Measurements from ENCODE around the gene ROCK2.

The ROCK2 gene

GRCh38 chr2:11144077-11144737 is 200.2 kb downstream of the ROCK2 start:
- DNase-seq (ENCODE audit: low read depth), result no peak
- no peaks in the 10 kb centered on the region for H3K36me3 ChIP-seq (ENCODE audit: control insufficient read depth, insufficient read depth, low read length, severe bottlenecking)
- H3K4me1 ChIP-seq (ENCODE audit: control insufficient read depth, insufficient read depth, low read length), result peaks cover 6% of the 10 kb centered on the region
- peaks cover 39% of the 10 kb centered on the region for H3K27me3 ChIP-seq (replicated peaks; ENCODE audit: control insufficient read depth, insufficient read depth, low read length)
- no peak overlapping the region for H3K9ac ChIP-seq (ENCODE audit: low read length)
- H3K9me3 ChIP-seq (ENCODE audit: control insufficient read depth, low read length), result peaks cover 13% of the 10 kb centered on the region
- H3K4me3 ChIP-seq (ENCODE audit: low read length), result no peak overlapping the region

GRCh38 chr2:11142987-11143386 is 201.4 kb downstream of the ROCK2 start:
- no peaks in the 10 kb centered on the region for H3K36me3 ChIP-seq (ENCODE audit: control insufficient read depth, insufficient read depth, low read length, severe bottlenecking)
- H3K4me3 ChIP-seq (ENCODE audit: low read length), result no peak overlapping the region
- H3K9ac ChIP-seq (ENCODE audit: low read length), result no peak overlapping the region
- H3K4me1 ChIP-seq (ENCODE audit: control insufficient read depth, insufficient read depth, low read length), result peaks cover 6% of the 10 kb centered on the region
- peaks cover 39% of the 10 kb centered on the region for H3K27me3 ChIP-seq (replicated peaks; ENCODE audit: control insufficient read depth, insufficient read depth, low read length)
- peaks cover 13% of the 10 kb centered on the region for H3K9me3 ChIP-seq (ENCODE audit: control insufficient read depth, low read length)
- DNase-seq (ENCODE audit: low read depth), result no peak

- Histone ChIP-seq H3K9ac (ENCODE audit: low read length) (no peak overlapping the region), H3K4me3 (ENCODE audit: low read length) (no peak overlapping the region), H3K36me3 (ENCODE audit: control insufficient read depth, insufficient read depth, low read length, severe bottlenecking) (no peaks in the 10 kb centered on the region), H3K27me3 (replicated peaks; ENCODE audit: control insufficient read depth, insufficient read depth, low read length) (peaks cover 39% of the 10 kb centered on the region), H3K9me3 (ENCODE audit: control insufficient read depth, low read length) (peaks cover 10% of the 10 kb centered on the region), H3K4me1 (ENCODE audit: control insufficient read depth, insufficient read depth, low read length) (peaks cover 6% of the 10 kb centered on the region)
- DNase-seq (ENCODE audit: low read depth), result no peak
Measured at GRCh38 chr2:11142330-11142729, 202.1 kb downstream of the ROCK2 start.

GRCh38 chr2:11141319-11141718 is 203.1 kb downstream of the ROCK2 start:
- H3K9ac ChIP-seq (ENCODE audit: low read length), result no peak overlapping the region
- H3K4me1 ChIP-seq (ENCODE audit: control insufficient read depth, insufficient read depth, low read length), result peaks cover 6% of the 10 kb centered on the region

GRCh38 chr2:11140492-11140891 is 203.9 kb downstream of the ROCK2 start:
- Histone ChIP-seq H3K4me1 (ENCODE audit: control insufficient read depth, insufficient read depth, low read length) (peaks cover 6% of the 10 kb centered on the region), H3K4me3 (ENCODE audit: low read length) (no peak overlapping the region)
- DNase-seq (ENCODE audit: low read depth), result peak; percentile 47

More at GRCh38 chr2:11141319-11141718, 203.1 kb downstream of the ROCK2 start:
- Histone ChIP-seq H3K36me3 (ENCODE audit: control insufficient read depth, insufficient read depth, low read length, severe bottlenecking) (no peaks in the 10 kb centered on the region), H3K27me3 (replicated peaks; ENCODE audit: control insufficient read depth, insufficient read depth, low read length) (peaks cover 38% of the 10 kb centered on the region), H3K9me3 (ENCODE audit: control insufficient read depth, low read length) (peaks cover 7% of the 10 kb centered on the region), H3K4me3 (ENCODE audit: low read length) (no peak overlapping the region)
- no peak for DNase-seq (ENCODE audit: low read depth)

GRCh38 chr2:11134349-11134748 is 210.1 kb downstream of the ROCK2 start:
- Histone ChIP-seq H3K9me3 (ENCODE audit: control insufficient read depth, low read length) (no peaks in the 10 kb centered on the region), H3K4me3 (ENCODE audit: low read length) (no peak overlapping the region), H3K36me3 (ENCODE audit: control insufficient read depth, insufficient read depth, low read length, severe bottlenecking) (no peaks in the 10 kb centered on the region), H3K9ac (ENCODE audit: low read length) (no peak overlapping the region), H3K4me1 (ENCODE audit: control insufficient read depth, insufficient read depth, low read length) (peaks cover 11% of the 10 kb centered on the region), H3K27me3 (replicated peaks; ENCODE audit: control insufficient read depth, insufficient read depth, low read length) (peaks cover 23% of the 10 kb centered on the region)
- DNase-seq (ENCODE audit: low read depth), result no peak

More at GRCh38 chr2:11140492-11140891, 203.9 kb downstream of the ROCK2 start:
- Histone ChIP-seq H3K27me3 (replicated peaks; ENCODE audit: control insufficient read depth, insufficient read depth, low read length) (peaks cover 34% of the 10 kb centered on the region), H3K9me3 (ENCODE audit: control insufficient read depth, low read length) (peaks cover 1% of the 10 kb centered on the region), H3K9ac (ENCODE audit: low read length) (no peak overlapping the region), H3K36me3 (ENCODE audit: control insufficient read depth, insufficient read depth, low read length, severe bottlenecking) (no peaks in the 10 kb centered on the region)

GRCh38 chr2:11133936-11134320 is 210.5 kb downstream of the ROCK2 start:
- no peak overlapping the region for H3K4me3 ChIP-seq (ENCODE audit: low read length)
- no peak for DNase-seq (ENCODE audit: low read depth)
- H3K36me3 ChIP-seq (ENCODE audit: control insufficient read depth, insufficient read depth, low read length, severe bottlenecking), result no peaks in the 10 kb centered on the region
- H3K9me3 ChIP-seq (ENCODE audit: control insufficient read depth, low read length), result no peaks in the 10 kb centered on the region
- H3K27me3 ChIP-seq (replicated peaks; ENCODE audit: control insufficient read depth, insufficient read depth, low read length), result peaks cover 23% of the 10 kb centered on the region
- no peak overlapping the region for H3K9ac ChIP-seq (ENCODE audit: low read length)
- H3K4me1 ChIP-seq (ENCODE audit: control insufficient read depth, insufficient read depth, low read length), result peaks cover 11% of the 10 kb centered on the region

GRCh38 chr2:11133238-11133935 is 211.0 kb downstream of the ROCK2 start:
- Histone ChIP-seq H3K4me3 (ENCODE audit: low read length) (peak overlapping the region; percentile 81), H3K27me3 (replicated peaks; ENCODE audit: control insufficient read depth, insufficient read depth, low read length) (peaks cover 23% of the 10 kb centered on the region), H3K4me1 (ENCODE audit: control insufficient read depth, insufficient read depth, low read length) (peaks cover 11% of the 10 kb centered on the region), H3K9me3 (ENCODE audit: control insufficient read depth, low read length) (no peaks in the 10 kb centered on the region), H3K36me3 (ENCODE audit: control insufficient read depth, insufficient read depth, low read length, severe bottlenecking) (no peaks in the 10 kb centered on the region), H3K9ac (ENCODE audit: low read length) (peak overlapping the region; percentile 63)
- DNase-seq (ENCODE audit: low read depth), result peak; percentile 15

GRCh38 chr2:11132036-11132671 is 212.3 kb downstream of the ROCK2 start:
- peak overlapping the region; percentile 81 for H3K4me3 ChIP-seq (ENCODE audit: low read length)
- H3K9me3 ChIP-seq (ENCODE audit: control insufficient read depth, low read length), result no peaks in the 10 kb centered on the region
- no peak overlapping the region for H3K9ac ChIP-seq (ENCODE audit: low read length)
- no peaks in the 10 kb centered on the region for H3K36me3 ChIP-seq (ENCODE audit: control insufficient read depth, insufficient read depth, low read length, severe bottlenecking)
- H3K4me1 ChIP-seq (ENCODE audit: control insufficient read depth, insufficient read depth, low read length), result peaks cover 11% of the 10 kb centered on the region
- DNase-seq (ENCODE audit: low read depth), result no peak
- peaks cover 23% of the 10 kb centered on the region for H3K27me3 ChIP-seq (replicated peaks; ENCODE audit: control insufficient read depth, insufficient read depth, low read length)

GRCh38 chr2:11131166-11131920 is 213.1 kb downstream of the ROCK2 start:
- no peaks in the 10 kb centered on the region for H3K9me3 ChIP-seq (ENCODE audit: control insufficient read depth, low read length)
- H3K4me1 ChIP-seq (ENCODE audit: control insufficient read depth, insufficient read depth, low read length), result peaks cover 11% of the 10 kb centered on the region
- H3K27me3 ChIP-seq (replicated peaks; ENCODE audit: control insufficient read depth, insufficient read depth, low read length), result peaks cover 18% of the 10 kb centered on the region
- no peak for DNase-seq (ENCODE audit: low read depth)
- no peak overlapping the region for H3K4me3 ChIP-seq (ENCODE audit: low read length)
- H3K9ac ChIP-seq (ENCODE audit: low read length), result no peak overlapping the region
- no peaks in the 10 kb centered on the region for H3K36me3 ChIP-seq (ENCODE audit: control insufficient read depth, insufficient read depth, low read length, severe bottlenecking)
